ENCODE results near the gene LPAR2. TPM values are rescaled to one million over a fixed set of nuclear protein-coding genes. Genes with fewer than 3 reads are reported as not detected.

LPAR2 gene
- polyA plus RNA-seq, 1 of the 3 experiments (the other 2 are of a cell fraction), result 4.5 TPM

DNA sequence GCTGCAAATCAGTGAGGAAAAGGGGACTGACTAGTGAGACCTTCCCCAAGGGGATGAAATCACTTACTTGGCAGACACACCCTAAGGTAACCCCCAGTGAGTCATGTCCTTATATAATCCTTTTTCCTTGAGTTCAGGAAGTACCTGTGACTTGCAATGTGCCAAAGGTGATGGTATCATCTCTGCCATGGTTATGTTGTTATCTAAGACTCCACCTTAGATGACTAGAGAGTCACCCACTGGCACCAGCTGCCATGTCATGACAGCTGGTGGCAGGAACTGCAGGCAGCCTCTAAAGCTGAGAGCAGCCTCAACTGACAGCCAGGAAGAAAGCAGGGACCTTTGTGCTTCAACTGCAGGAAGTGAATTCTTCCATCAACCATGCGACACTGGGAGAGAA is 22.0 kb downstream of the LPAR2 start:
- Histone ChIP-seq H3K79me2 (ENCODE audit: insufficient read depth) (peaks cover 4% of the 10 kb centered on the region; the same call in 1 of the 2 replicates), H3K4me2 (no peak overlapping the region), H3K27ac (ENCODE audit: low read depth in 2 of 2, low read length in 1 of 2) (no peak overlapping the region), H3K9me3 (no peaks in the 10 kb centered on the region), H4K20me1 (ENCODE audit: insufficient read depth) (no peaks in the 10 kb centered on the region), H3K36me3 (replicated peaks in 1 of 2; ENCODE audit: control insufficient read depth in 1 of 2, insufficient read depth in 2 of 2, low read length in 1 of 2) (no peaks in the 10 kb centered on the region), H3K9ac (no peak overlapping the region), H2AFZ (ENCODE audit: low read depth) (no peak overlapping the region), H3K4me3 (ENCODE audit: low read depth in 2 of 2, low read length in 1 of 2) (no peak overlapping the region), H3K9me2 (no peaks in the 10 kb centered on the region), H3K27me3 (ENCODE audit: insufficient read depth) (no peaks in the 10 kb centered on the region), H3F3A (replicated peaks; ENCODE audit: insufficient read depth) (peaks cover 6% of the 10 kb centered on the region), H3K4me1 (ENCODE audit: control insufficient read depth in 1 of 2, insufficient read depth in 2 of 2, low read depth in 1 of 2, low read length in 1 of 2) (no peaks in the 10 kb centered on the region)
- DNase-seq, result no peak
- CTCF ChIA-PET, result no interaction called here
- POLR2A ChIA-PET, result no interaction called here
- 100% methylated on average over 1 of the region's 1 CpG for WGBS (ENCODE audit: low lambda C conversion rate)
- TF ChIP-seq NFIC (IDR thresholded peaks at IDR 0.05; ENCODE audit: borderline replicate concordance) (no peak), SIN3A (IDR thresholded peaks at IDR 0.05; ENCODE audit: borderline replicate concordance, low read depth, low read length) (no peak), MEF2A (IDR thresholded peaks at IDR 0.05; ENCODE audit: borderline replicate concordance, low read depth) (no peak), GABPA (IDR thresholded peaks at IDR 0.05; ENCODE audit: low read depth) (no peak), USF2 (IDR thresholded peaks at IDR 0.05; ENCODE audit: borderline replicate concordance, low read depth, low read length) (no peak), MXI1 (IDR thresholded peaks at IDR 0.05; ENCODE audit: low read depth, low read length) (no peak)
- TF ChIP-seq, protein P1, sequence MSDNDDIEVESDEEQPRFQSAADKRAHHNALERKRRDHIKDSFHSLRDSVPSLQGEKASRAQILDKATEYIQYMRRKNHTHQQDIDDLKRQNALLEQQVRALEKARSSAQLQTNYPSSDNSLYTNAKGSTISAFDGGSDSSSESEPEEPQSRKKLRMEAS (IDR thresholded peaks at IDR 0.05; ENCODE audit: low read depth), result no peak

GRCh38 chr19:19602713-19603324 is 25.2 kb downstream of the LPAR2 start:
- CTCF ChIA-PET, result interaction anchor here (0.8 to 1.0 kb wide), 2 partner anchors 49 to 50 kb away, joined by 3 read pairs; no protein-coding TSS in a partner anchor

More at GRCh38 chr19:19602713-19603324, 25.2 kb downstream of the LPAR2 start:
- TF ChIP-seq GABPA (IDR thresholded peaks at IDR 0.05; ENCODE audit: low read depth) (no peak), CTCF (IDR thresholded peaks at IDR 0.05) (no peak), RAD21 (IDR thresholded peaks at IDR 0.05; ENCODE audit: low read length) (no peak), ZBTB33 (IDR thresholded peaks at IDR 0.05; ENCODE audit: borderline replicate concordance, low read depth) (no peak), SIN3A (IDR thresholded peaks at IDR 0.05; ENCODE audit: borderline replicate concordance, low read depth, low read length) (no peak), NRF1 (IDR thresholded peaks at IDR 0.05; ENCODE audit: low read depth, low read length) (no peak), USF2 (IDR thresholded peaks at IDR 0.05; ENCODE audit: borderline replicate concordance, low read depth, low read length) (no peak), RCOR1 (IDR thresholded peaks at IDR 0.05; ENCODE audit: low read length) (no peak), TEAD4 (IDR thresholded peaks at IDR 0.05; ENCODE audit: borderline replicate concordance, insufficient read depth) (no peak), YY1 (IDR thresholded peaks at IDR 0.05; ENCODE audit: low read depth) (no peak)
- H3K4me2 ChIP-seq, result no peak overlapping the region
- no peaks in the 10 kb centered on the region for H3K4me1 ChIP-seq (ENCODE audit: control insufficient read depth in 1 of 2, insufficient read depth in 2 of 2, low read depth in 1 of 2, low read length in 1 of 2)
- H3K79me2 ChIP-seq (ENCODE audit: insufficient read depth), result peaks cover 4% of the 10 kb centered on the region; the same call in 1 of the 2 replicates
- H3F3A ChIP-seq (replicated peaks; ENCODE audit: insufficient read depth), result peaks cover 4% of the 10 kb centered on the region
- H3K9me2 ChIP-seq, result no peaks in the 10 kb centered on the region
- H3K9ac ChIP-seq, result no peak overlapping the region
- H2AFZ ChIP-seq (ENCODE audit: low read depth), result no peak overlapping the region
- no peak overlapping the region for H3K27ac ChIP-seq (ENCODE audit: low read depth in 2 of 2, low read length in 1 of 2)
- DNase-seq, result no peak
- POLR2A ChIA-PET, result no interaction called here
- no peaks in the 10 kb centered on the region for H3K27me3 ChIP-seq (ENCODE audit: insufficient read depth)
- H3K4me3 ChIP-seq (ENCODE audit: low read depth in 2 of 2, low read length in 1 of 2), result no peak overlapping the region
- no peaks in the 10 kb centered on the region for H3K9me3 ChIP-seq
- no peaks in the 10 kb centered on the region for H4K20me1 ChIP-seq (ENCODE audit: insufficient read depth)
- WGBS (ENCODE audit: low lambda C conversion rate), result 89% methylated on average over 3 of the region's 3 CpGs
- no peaks in the 10 kb centered on the region for H3K36me3 ChIP-seq (replicated peaks in 1 of 2; ENCODE audit: control insufficient read depth in 1 of 2, insufficient read depth in 2 of 2, low read length in 1 of 2)
